ENCODE measurements around the gene PRKACG.

- no peak for TF ChIP-seq EZH2 (IDR thresholded peaks at IDR 0.05; ENCODE audit: insufficient read depth, poor library complexity, severe bottlenecking)
- no peak for TF ChIP-seq EZH2phosphoT487 (IDR thresholded peaks at IDR 0.05; ENCODE audit: insufficient read depth, low read depth)
Measured at GRCh38 chr9:68980341-68980914, 33.5 kb downstream of the PRKACG start.
